Measurements from ENCODE around the gene CCDC33.

The CCDC33 gene

GRCh38 chr15:74312445-74313007 lies 76.4 kb downstream of the CCDC33 start:
- Histone ChIP-seq H3K36me3 (ENCODE audit: control insufficient read depth in 2 of 2, insufficient read depth in 2 of 2, low read length in 2 of 2) (no peaks in the 10 kb centered on the region), H3K4me3 (ENCODE audit: low read length in 2 of 2) (no peak overlapping the region), H3K4me1 (ENCODE audit: control insufficient read depth in 2 of 2, insufficient read depth in 2 of 2, low read length in 2 of 2) (peaks cover 0 to 6% of the 10 kb centered on the region in 2 donors), H3K27ac (ENCODE audit: low read depth in 2 of 2, low read length in 2 of 2) (no peak overlapping the region), H3K9me3 (ENCODE audit: control insufficient read depth in 2 of 2, low read length in 2 of 2) (no peaks in the 10 kb centered on the region), H3K9ac (ENCODE audit: low read depth in 1 of 2, low read length in 2 of 2) (no peak overlapping the region), H3K27me3 (ENCODE audit: control insufficient read depth in 2 of 2, insufficient read depth in 2 of 2, low read length in 2 of 2) (peaks cover 3 to 9% of the 10 kb centered on the region in 2 donors)

- H3K36me3 ChIP-seq (ENCODE audit: control insufficient read depth in 2 of 2, insufficient read depth in 2 of 2, low read length in 2 of 2) = no peaks in the 10 kb centered on the region
- no peak overlapping the region for H3K9ac ChIP-seq (ENCODE audit: low read depth in 1 of 2, low read length in 2 of 2)
- peaks cover 0 to 6% of the 10 kb centered on the region in 2 donors for H3K4me1 ChIP-seq (ENCODE audit: control insufficient read depth in 2 of 2, insufficient read depth in 2 of 2, low read length in 2 of 2)
- H3K9me3 ChIP-seq (ENCODE audit: control insufficient read depth in 2 of 2, low read length in 2 of 2) = no peaks in the 10 kb centered on the region
- H3K27ac ChIP-seq (ENCODE audit: low read depth in 2 of 2, low read length in 2 of 2) = no peak overlapping the region
- peaks cover 3 to 9% of the 10 kb centered on the region in 2 donors for H3K27me3 ChIP-seq (ENCODE audit: control insufficient read depth in 2 of 2, insufficient read depth in 2 of 2, low read length in 2 of 2)
- no peak overlapping the region for H3K4me3 ChIP-seq (ENCODE audit: low read length in 2 of 2)
Observed at GRCh38 chr15:74313889-74314288, 77.8 kb downstream of the CCDC33 start.

- no peaks in the 10 kb centered on the region for H3K36me3 ChIP-seq (ENCODE audit: control insufficient read depth in 2 of 2, insufficient read depth in 2 of 2, low read length in 2 of 2)
- no peaks in the 10 kb centered on the region for H3K9me3 ChIP-seq (ENCODE audit: control insufficient read depth in 2 of 2, low read length in 2 of 2)
- H3K4me1 ChIP-seq (ENCODE audit: control insufficient read depth in 2 of 2, insufficient read depth in 2 of 2, low read length in 2 of 2) = peaks cover 0 to 8% of the 10 kb centered on the region in 2 donors
- no peak overlapping the region for H3K27ac ChIP-seq (ENCODE audit: low read depth in 2 of 2, low read length in 2 of 2)
- no peak overlapping the region for H3K4me3 ChIP-seq (ENCODE audit: low read length in 2 of 2)
- no peak overlapping the region for H3K9ac ChIP-seq (ENCODE audit: low read depth in 1 of 2, low read length in 2 of 2)
- H3K27me3 ChIP-seq (ENCODE audit: control insufficient read depth in 2 of 2, insufficient read depth in 2 of 2, low read length in 2 of 2) = peaks cover 0 to 9% of the 10 kb centered on the region in 2 donors
Observed at GRCh38 chr15:74314795-74315438, 78.8 kb downstream of the CCDC33 start.

GRCh38 chr15:74315626-74316025 lies 79.5 kb downstream of the CCDC33 start:
- H3K4me1 ChIP-seq (ENCODE audit: control insufficient read depth in 2 of 2, insufficient read depth in 2 of 2, low read length in 2 of 2) = peaks cover 0 to 8% of the 10 kb centered on the region in 2 donors
- no peak overlapping the region for H3K9ac ChIP-seq (ENCODE audit: low read depth in 1 of 2, low read length in 2 of 2)
- no peak overlapping the region for H3K4me3 ChIP-seq (ENCODE audit: low read length in 2 of 2)
- peaks cover 0 to 9% of the 10 kb centered on the region in 2 donors for H3K27me3 ChIP-seq (ENCODE audit: control insufficient read depth in 2 of 2, insufficient read depth in 2 of 2, low read length in 2 of 2)
- H3K9me3 ChIP-seq (ENCODE audit: control insufficient read depth in 2 of 2, low read length in 2 of 2) = no peaks in the 10 kb centered on the region
- no peaks in the 10 kb centered on the region for H3K36me3 ChIP-seq (ENCODE audit: control insufficient read depth in 2 of 2, insufficient read depth in 2 of 2, low read length in 2 of 2)
- no peak overlapping the region for H3K27ac ChIP-seq (ENCODE audit: low read depth in 2 of 2, low read length in 2 of 2)

- Histone ChIP-seq H3K4me1 (ENCODE audit: control insufficient read depth in 2 of 2, insufficient read depth in 2 of 2, low read length in 2 of 2) (peaks cover 0 to 8% of the 10 kb centered on the region in 2 donors), H3K9ac (ENCODE audit: low read depth in 1 of 2, low read length in 2 of 2) (no peak overlapping the region), H3K9me3 (ENCODE audit: control insufficient read depth in 2 of 2, low read length in 2 of 2) (no peaks in the 10 kb centered on the region), H3K4me3 (ENCODE audit: low read length in 2 of 2) (no peak overlapping the region), H3K27me3 (ENCODE audit: control insufficient read depth in 2 of 2, insufficient read depth in 2 of 2, low read length in 2 of 2) (peaks cover 0 to 9% of the 10 kb centered on the region in 2 donors), H3K36me3 (ENCODE audit: control insufficient read depth in 2 of 2, insufficient read depth in 2 of 2, low read length in 2 of 2) (no peaks in the 10 kb centered on the region), H3K27ac (ENCODE audit: low read depth in 2 of 2, low read length in 2 of 2) (no peak overlapping the region)
Observed at GRCh38 chr15:74316141-74316540, 80.0 kb downstream of the CCDC33 start.

- peaks cover 0 to 8% of the 10 kb centered on the region in 2 donors for H3K4me1 ChIP-seq (ENCODE audit: control insufficient read depth in 2 of 2, insufficient read depth in 2 of 2, low read length in 2 of 2)
Observed at GRCh38 chr15:74317820-74318375, 81.8 kb downstream of the CCDC33 start.

GRCh38 chr15:74318376-74319137 lies 82.4 kb downstream of the CCDC33 start:
- no peaks in the 10 kb centered on the region for H3K9me3 ChIP-seq (ENCODE audit: control insufficient read depth in 2 of 2, low read length in 2 of 2)
- H3K9ac ChIP-seq (ENCODE audit: low read depth in 1 of 2, low read length in 2 of 2) = no peak overlapping the region
- peak overlapping the region in 1 of 2 donors; percentile 23 for H3K27ac ChIP-seq (ENCODE audit: low read depth in 2 of 2, low read length in 2 of 2)
- H3K4me3 ChIP-seq (ENCODE audit: low read length in 2 of 2) = no peak overlapping the region
- H3K36me3 ChIP-seq (ENCODE audit: control insufficient read depth in 2 of 2, insufficient read depth in 2 of 2, low read length in 2 of 2) = no peaks in the 10 kb centered on the region
- no peaks in the 10 kb centered on the region for H3K27me3 ChIP-seq (ENCODE audit: control insufficient read depth in 2 of 2, insufficient read depth in 2 of 2, low read length in 2 of 2)
- peaks cover 0 to 8% of the 10 kb centered on the region in 2 donors for H3K4me1 ChIP-seq (ENCODE audit: control insufficient read depth in 2 of 2, insufficient read depth in 2 of 2, low read length in 2 of 2)

More at GRCh38 chr15:74317820-74318375, 81.8 kb downstream of the CCDC33 start:
- no peaks in the 10 kb centered on the region for H3K36me3 ChIP-seq (ENCODE audit: control insufficient read depth in 2 of 2, insufficient read depth in 2 of 2, low read length in 2 of 2)
- H3K9ac ChIP-seq (ENCODE audit: low read depth in 1 of 2, low read length in 2 of 2) = no peak overlapping the region
- H3K27ac ChIP-seq (ENCODE audit: low read depth in 2 of 2, low read length in 2 of 2) = peak overlapping the region; percentile 23 to 63
- H3K4me3 ChIP-seq (ENCODE audit: low read length in 2 of 2) = no peak overlapping the region
- no peaks in the 10 kb centered on the region for H3K9me3 ChIP-seq (ENCODE audit: control insufficient read depth in 2 of 2, low read length in 2 of 2)
- no peaks in the 10 kb centered on the region for H3K27me3 ChIP-seq (ENCODE audit: control insufficient read depth in 2 of 2, insufficient read depth in 2 of 2, low read length in 2 of 2)

- Histone ChIP-seq H3K9ac (ENCODE audit: low read depth in 1 of 2, low read length in 2 of 2) (no peak overlapping the region), H3K9me3 (ENCODE audit: control insufficient read depth in 2 of 2, low read length in 2 of 2) (no peaks in the 10 kb centered on the region), H3K27me3 (ENCODE audit: control insufficient read depth in 2 of 2, insufficient read depth in 2 of 2, low read length in 2 of 2) (no peaks in the 10 kb centered on the region), H3K4me1 (ENCODE audit: control insufficient read depth in 2 of 2, insufficient read depth in 2 of 2, low read length in 2 of 2) (peaks cover 0 to 8% of the 10 kb centered on the region in 2 donors), H3K36me3 (ENCODE audit: control insufficient read depth in 2 of 2, insufficient read depth in 2 of 2, low read length in 2 of 2) (no peaks in the 10 kb centered on the region), H3K4me3 (ENCODE audit: low read length in 2 of 2) (no peak overlapping the region), H3K27ac (ENCODE audit: low read depth in 2 of 2, low read length in 2 of 2) (no peak overlapping the region)
Observed at GRCh38 chr15:74319138-74319460, 83.0 kb downstream of the CCDC33 start.

- H3K36me3 ChIP-seq (ENCODE audit: control insufficient read depth in 2 of 2, insufficient read depth in 2 of 2, low read length in 2 of 2) = no peaks in the 10 kb centered on the region
- H3K9me3 ChIP-seq (ENCODE audit: control insufficient read depth in 2 of 2, low read length in 2 of 2) = no peaks in the 10 kb centered on the region
- H3K27me3 ChIP-seq (ENCODE audit: control insufficient read depth in 2 of 2, insufficient read depth in 2 of 2, low read length in 2 of 2) = no peaks in the 10 kb centered on the region
- no peak overlapping the region for H3K27ac ChIP-seq (ENCODE audit: low read depth in 2 of 2, low read length in 2 of 2)
- no peak overlapping the region for H3K4me3 ChIP-seq (ENCODE audit: low read length in 2 of 2)
- H3K4me1 ChIP-seq (ENCODE audit: control insufficient read depth in 2 of 2, insufficient read depth in 2 of 2, low read length in 2 of 2) = peaks cover 0 to 8% of the 10 kb centered on the region in 2 donors
- H3K9ac ChIP-seq (ENCODE audit: low read depth in 1 of 2, low read length in 2 of 2) = no peak overlapping the region
Observed at GRCh38 chr15:74319596-74320351, 83.6 kb downstream of the CCDC33 start.
